C4-2B (cell line): Measurements from ENCODE around the gene APOA1.
A peak's percentile ranks its signal among the peaks of the same experiment; 100 is the strongest.

Experiments
- H3K27ac ChIP-seq: fragments of 450-650 bp; 2 replicates; pipeline ENCODE4 v1.5.1; 2017
- ZFX ChIP-seq: fragments of 450-650 bp; IDR thresholded peaks from 2 replicates; pipeline ENCODE4 v1.6.1; 2017
- TF ChIP-seq, protein P1 (sequence below): fragments of 450-650 bp; conservative IDR thresholded peaks from 2 replicates; pipeline ENCODE4 v1.5.1; 2017; ENCODE audit warnings: mild to moderate bottlenecking

APOA1 gene

DNA sequence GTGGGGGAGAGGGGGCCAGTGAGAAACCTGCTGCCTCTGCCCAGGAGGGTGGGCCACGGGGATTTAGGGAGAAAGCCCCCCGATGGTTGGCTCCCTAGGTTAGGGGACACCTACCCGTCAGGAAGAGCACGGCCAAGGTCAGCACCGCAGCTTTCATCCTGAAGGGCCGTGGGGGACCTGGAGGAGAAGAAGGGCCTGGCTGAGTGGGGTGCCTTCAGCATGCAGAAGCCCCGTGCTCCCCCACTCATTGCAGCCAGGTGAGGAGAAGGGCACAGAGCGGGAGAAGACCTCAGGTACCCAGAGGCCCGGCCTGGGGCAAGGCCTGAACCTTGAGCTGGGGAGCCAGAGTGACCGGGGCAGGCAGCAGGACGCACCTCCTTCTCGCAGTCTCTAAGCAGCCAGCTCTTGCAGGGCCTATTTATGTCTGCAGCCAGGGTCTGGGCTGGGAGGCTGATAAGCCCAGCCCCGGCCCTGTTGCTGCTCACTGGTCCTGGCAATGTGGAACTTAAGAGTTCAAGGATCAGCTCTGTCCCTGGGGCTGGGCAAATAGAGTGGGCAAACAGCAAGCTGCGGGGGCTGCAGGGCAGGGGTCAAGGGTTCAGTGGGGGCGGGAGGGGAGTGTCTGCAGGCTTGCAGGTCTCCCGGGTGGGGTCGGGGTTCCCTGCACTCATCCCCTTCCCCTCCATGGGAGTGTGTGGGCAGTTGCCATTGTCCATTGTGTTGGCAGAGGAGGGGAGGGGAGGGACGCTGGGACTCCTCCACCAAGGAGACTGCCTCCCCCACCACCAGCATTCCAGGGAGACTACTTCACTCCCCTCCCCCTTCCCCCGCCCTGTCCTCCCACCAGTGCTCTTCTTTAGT, at the start of gene APOA1:
Gene APOA1 (minus strand): TSS at position 392 of the 861 bp plus-strand sequence. CDS start 235 bp downstream, at position 157.
- no peak for TF ChIP-seq ZFX
- TF ChIP-seq, protein P1, sequence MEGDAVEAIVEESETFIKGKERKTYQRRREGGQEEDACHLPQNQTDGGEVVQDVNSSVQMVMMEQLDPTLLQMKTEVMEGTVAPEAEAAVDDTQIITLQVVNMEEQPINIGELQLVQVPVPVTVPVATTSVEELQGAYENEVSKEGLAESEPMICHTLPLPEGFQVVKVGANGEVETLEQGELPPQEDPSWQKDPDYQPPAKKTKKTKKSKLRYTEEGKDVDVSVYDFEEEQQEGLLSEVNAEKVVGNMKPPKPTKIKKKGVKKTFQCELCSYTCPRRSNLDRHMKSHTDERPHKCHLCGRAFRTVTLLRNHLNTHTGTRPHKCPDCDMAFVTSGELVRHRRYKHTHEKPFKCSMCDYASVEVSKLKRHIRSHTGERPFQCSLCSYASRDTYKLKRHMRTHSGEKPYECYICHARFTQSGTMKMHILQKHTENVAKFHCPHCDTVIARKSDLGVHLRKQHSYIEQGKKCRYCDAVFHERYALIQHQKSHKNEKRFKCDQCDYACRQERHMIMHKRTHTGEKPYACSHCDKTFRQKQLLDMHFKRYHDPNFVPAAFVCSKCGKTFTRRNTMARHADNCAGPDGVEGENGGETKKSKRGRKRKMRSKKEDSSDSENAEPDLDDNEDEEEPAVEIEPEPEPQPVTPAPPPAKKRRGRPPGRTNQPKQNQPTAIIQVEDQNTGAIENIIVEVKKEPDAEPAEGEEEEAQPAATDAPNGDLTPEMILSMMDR: no peak
- H3K27ac ChIP-seq: peak within 1 kb of the TSS; percentile 63

DNA sequence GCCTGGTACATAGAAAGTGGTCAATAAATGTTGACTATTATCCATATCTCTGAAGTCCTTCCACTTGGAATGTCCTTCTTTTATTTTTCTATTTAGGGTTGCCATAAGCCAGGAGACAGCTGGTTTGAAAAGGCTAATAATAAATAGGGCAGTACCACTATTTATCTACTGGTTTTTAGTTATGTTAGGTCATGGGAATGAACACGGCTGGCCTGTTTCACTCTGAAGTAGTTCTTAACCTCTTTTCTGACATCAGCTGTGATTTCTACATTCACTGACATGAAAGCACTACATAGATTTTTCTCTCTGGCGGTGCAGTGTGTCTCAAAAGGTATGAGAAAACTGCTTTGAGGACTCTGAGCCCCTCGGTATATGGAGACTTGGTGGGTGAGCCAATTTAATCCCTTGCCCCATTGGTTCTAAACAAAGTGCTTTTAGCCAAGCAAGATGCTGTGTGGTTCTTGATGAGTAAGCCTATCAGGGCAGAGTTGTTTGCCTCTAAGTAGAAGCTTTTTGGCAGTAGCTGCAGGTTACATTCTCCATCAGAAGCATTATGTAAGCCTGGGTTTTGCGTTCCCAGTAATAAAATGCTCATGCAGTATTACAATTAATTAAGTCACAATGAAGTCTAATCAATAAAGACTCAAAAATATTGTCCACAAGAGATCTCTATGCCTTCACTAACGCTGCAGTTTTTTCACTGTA, 48.7 kb upstream of the APOA1 start:
- TF ChIP-seq, protein P1: no peak
- no peak for TF ChIP-seq ZFX
- H3K27ac ChIP-seq: no peak overlapping the region

DNA sequence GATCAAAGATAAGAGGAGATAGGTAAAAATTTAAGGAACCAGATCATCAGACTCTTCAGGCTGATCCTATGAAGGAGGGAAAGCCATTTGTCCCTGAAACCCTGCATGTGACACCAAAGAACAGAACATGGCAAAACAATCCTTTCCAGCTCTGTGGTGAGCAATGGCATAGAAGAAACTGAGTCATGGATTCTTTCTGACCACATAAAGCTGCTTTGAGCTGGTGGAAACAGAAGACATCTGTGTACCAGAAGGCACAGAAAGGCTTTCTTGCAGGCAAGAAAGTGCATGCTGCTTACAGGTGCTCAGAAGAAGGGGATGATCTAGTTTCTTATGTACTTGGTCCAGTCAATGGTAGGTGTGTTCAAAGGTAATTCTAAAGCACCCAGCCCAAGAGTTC, 45.0 kb upstream of the APOA1 start:
- no peak overlapping the region for H3K27ac ChIP-seq
- no peak for TF ChIP-seq ZFX
- TF ChIP-seq, protein P1: no peak

DNA sequence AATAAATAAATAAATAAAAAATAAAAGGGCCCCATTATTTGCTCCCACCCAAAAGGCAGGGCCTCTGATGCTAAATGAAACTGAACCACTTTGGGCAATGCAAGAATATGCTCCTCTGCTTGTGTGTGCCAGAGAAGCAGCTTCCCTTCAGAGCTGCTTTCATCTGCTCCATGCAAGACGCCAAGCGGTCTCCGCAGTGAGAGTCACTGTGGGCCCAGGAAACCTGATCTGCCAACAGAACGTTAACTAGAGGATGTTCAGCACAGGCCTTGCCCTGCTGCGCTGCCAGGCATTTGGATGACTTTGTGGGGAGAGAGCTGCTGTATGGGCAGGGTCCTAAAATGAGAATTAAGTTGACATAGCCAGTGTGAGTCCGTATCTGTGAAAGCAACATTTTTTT, 43.7 kb upstream of the APOA1 start:
- TF ChIP-seq, protein P1: no peak
- TF ChIP-seq ZFX: no peak
- H3K27ac ChIP-seq: no peak overlapping the region

DNA sequence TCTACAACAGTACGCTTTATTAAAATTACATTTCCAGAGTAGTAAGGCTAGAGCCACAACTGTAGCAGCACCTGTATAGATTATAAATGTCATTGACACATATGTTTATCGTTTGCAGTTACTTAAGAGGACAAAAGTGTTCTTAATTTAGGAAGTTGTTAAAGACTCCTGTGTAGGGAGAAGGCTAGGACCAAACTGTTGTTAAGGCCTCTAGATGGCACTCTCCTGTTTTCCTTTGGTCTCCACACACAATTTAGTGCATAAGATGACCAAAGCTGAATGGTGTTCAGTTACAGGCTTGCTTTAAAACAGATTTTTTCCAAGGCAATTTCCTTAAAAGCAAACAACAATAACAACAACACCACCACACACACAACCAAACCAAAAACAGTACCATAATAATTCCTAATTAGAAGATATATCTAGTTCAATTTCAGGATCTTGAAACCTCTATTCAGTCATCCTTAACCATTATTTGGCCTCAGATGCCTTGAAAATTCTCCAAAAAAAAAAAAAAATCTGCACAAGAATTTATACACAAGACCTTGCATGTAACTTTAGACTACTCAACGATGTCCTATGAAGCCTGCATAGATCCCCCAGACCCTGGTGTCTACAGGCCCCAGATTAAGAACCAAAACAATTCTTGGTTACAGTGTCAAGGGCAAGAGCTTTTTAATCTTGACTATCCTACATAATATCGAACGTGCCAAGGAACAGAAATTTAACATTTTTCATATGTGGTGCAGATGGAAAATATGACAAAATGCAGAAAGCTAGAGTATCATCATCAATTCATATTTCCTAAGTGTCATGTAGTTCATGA, 42.6 kb upstream of the APOA1 start:
- H3K27ac ChIP-seq: no peak overlapping the region
- TF ChIP-seq ZFX: no peak
- TF ChIP-seq, protein P1: peak; percentile 90

DNA sequence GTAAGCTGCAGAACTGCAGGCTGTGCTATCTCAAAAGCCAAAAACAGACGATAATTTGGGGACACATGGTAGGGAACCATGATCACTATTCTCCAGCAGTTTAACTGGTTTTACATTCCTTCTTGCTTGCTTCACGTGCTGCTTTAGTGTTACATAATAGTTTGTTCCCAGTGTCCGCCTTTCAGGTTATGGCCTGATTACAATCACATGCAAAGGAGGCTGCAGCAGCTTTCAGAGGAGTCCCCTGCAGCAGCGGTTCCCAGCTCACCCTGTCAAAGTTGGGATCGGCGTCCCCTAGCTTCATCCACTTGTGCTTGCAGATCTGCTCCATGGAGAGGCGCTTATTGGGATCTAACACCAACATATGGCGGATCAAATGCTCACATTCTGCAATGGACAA, 39.2 kb upstream of the APOA1 start:
- H3K27ac ChIP-seq: no peak overlapping the region

More for the DNA sequence above, 39.2 kb upstream of the APOA1 start:
- no peak for TF ChIP-seq ZFX
- TF ChIP-seq, protein P1: no peak
